NCI-H526 (cell line): ENCODE results near the gene ABCA13.

ENCODE experiments used
- DNase-seq, 2 experiments: peaks; one replicate each; lab custom pipeline; 2025; lab: John Stamatoyannopoulos, UW

Gene ABCA13

GRCh38 chr7:48638041-48638440, 466.8 kb downstream of the ABCA13 start:
- no peak for DNase-seq

DNA sequence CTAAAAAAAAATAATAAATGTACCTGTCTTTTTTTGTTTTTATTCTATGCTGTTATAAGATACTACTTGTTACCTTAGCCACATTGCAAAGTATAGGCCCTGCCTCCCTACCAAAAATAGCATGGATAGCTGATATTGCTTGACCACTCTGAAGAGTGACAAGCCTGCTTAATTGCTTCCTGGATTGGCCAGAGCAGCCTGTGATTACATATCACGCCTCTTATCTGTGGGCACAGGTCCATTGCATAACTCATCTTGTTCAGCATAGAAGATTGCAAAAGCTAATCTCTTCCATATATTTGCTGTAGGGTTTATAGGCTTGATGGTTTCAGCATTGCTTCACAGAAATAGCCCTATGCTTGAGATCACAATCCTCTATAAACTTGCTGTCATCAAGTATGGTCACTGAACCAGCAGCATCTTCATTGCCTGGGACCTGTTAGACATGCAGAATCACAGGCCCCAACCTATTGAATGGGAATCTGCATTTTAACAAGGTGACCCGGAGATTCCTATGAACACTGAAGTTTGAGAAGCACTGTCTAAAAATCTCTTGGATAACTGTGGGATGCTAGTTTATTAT, 472.3 kb downstream of the ABCA13 start:
- no peak for DNase-seq

DNA sequence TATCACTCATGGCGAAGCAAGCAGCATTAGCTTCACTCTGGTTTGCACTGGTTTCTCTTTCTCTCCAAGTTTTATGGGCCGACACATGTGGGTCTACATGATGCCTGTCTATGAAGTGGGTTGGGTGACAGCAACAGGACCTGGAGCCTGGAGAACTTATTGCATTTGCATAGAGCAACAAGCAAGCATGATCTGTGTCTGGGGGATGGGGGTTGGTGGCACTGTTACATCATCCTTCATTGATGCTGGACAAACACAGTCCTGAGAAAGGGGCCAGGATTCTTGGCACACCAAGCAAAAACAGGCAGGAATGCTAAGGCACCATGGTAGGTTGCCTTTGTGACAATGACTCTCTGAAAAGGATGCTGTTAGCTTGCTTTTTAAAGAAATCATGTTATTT, 486.9 kb downstream of the ABCA13 start:
- no peak for DNase-seq

DNA sequence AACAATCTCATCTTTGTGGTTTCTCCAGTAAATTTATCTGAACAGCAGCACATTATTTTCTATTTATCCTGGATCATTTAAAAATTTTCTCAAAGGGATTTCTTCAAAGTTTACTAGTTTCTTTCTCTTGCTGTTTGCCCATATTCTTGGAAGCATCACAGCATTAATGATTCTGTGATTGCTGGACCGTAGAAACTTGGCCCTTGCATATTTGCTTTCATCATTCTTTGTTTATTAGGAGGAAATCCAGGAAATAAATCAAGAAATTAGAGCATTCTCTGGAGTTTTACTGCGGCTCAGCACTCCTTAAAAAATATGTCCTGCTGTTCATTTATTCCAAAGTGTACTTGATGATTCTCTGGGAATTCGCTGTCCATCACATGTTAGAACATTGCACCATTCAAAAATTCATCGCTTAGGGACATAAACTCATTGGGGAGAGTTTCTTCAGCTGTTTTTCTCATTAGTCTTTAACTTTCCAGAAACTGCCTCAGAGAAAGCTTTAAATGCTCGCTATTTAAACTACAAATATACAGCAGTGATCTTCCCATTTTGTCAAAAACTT, 489.1 kb downstream of the ABCA13 start:
- DNase-seq: no peak

GRCh38 chr7:48664241-48664640, 493.0 kb downstream of the ABCA13 start:
- DNase-seq: no peak

DNA sequence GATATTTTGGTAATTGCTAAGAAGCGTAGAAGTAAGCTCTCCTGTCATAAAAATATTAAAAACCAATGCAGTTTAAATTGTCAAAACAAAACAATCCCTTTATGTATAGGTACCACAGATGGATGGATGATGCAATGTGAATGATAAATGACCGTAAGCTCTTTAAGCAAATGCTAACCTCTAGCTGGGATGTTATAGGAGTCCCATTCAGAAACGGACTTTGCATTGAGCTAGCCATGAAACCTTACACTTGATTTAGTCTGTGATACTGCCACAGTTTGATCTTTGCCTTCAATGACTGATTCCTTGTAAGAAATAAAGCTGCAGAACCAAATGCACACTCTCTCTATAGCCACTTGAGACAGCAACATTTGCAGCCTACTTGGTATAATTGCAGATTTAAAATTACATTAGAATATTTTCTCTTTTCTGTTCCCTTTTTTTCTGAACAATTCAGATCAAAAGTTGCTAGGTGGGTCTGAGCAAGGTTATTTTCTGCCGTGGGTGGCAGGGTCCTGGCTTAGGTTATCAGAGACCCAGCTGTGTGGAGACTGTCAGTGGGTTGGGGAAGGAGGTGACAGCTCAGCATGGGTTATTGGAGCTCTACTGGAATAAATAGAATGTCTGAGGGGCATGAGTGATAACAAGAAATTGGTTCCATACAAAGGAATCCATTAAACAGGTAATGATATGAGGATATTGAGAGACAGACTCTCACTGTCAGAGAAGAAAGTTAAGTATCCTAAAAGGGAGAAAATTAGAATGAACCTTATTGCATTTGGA, 494.3 kb downstream of the ABCA13 start:
- DNase-seq: no peak

GRCh38 chr7:48667407-48667806, 496.1 kb downstream of the ABCA13 start:
- DNase-seq: no peak

GRCh38 chr7:48671656-48672055, 500.4 kb downstream of the ABCA13 start:
- DNase-seq: no peak

DNA sequence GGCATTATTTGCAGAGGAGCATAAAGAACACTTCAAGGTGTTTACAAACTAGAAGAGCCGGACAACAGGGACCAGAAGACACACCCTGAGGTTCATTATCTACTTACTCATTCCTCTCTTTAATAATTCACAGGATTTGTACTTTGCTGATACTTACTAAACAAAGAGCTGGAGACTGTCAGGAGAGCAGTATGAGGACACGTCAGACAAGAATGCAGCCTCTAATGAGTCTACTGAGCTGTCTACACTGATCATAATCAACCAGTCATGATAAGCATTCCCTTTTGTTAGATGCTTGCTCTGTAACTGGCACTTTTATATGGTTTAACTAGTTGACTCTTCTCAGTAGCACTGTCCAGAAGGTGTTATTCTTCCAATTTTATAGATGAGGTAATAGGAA, 509.7 kb downstream of the ABCA13 start:
- DNase-seq: no peak

DNA sequence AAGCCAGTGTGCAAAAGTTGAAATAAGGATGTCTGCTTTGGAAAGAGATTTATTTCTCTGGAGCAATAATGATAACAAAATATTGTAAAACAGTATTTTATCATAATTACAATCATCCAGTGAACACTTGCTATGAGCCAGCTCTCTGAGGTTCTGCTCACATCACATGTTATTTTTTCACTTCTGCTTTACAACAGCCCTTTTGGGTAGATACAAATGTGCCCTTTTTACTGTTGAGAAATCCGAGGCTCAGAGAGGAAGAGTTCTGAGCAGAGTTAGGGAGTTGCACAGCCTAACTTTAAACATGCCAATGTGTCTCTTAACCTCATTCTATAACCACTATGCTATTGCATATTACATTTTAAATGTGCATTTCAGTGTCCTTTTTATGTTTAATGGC, 520.5 kb downstream of the ABCA13 start:
- no peak for DNase-seq
